Stimulated activated CD8-positive, alpha-beta memory T cell treated with anti-CD3 and anti-CD28 coated beads, Interleukin-12 subunit alpha, Interleukin-12 subunit beta, amount 100 ng/mL, for 4 hours (primary cell): ENCODE measurements around the gene ST7L.

ENCODE experiments used
- DNase-seq: peaks from one replicate; pipeline ENCODE4 v3.0.0-alpha.2; 2020; ENCODE audit warnings: low read depth

ST7L gene

DNA sequence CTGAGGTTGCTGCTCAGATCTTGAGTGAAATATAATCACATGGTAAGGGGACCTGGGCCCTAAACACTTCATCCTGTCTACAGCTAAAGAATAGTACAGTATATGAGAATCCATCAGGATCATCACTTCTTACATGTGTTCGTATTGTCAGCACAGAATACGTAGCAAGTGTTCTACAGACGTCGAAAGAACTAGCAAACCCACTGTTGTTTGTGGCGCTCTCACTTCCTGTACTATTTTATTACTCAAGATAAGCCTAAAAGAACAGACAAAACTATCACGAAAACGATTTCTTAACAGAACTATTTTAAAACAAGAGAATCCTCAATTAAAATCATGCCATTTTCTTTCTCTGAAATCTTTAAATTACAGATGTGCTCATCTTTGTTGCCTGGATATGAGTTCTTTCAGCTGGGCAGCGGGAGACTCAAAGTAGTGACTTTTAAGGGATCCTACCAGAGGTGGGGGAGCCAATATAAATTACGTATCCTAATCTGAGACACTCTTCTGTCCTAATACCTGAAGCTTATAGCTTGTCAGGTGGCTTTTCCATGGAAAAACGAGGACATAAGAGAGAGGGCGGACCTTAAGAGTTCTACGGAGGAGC, 724 bp downstream of the ST7L start:
- no peak for DNase-seq

- DNase-seq, result no peak
These were observed 4.4 kb downstream of the ST7L start for GRCh38 chr1:112614460-112615065.

- DNase-seq, result no peak
These were observed 13.2 kb downstream of the ST7L start for GRCh38 chr1:112605633-112606327.

DNA sequence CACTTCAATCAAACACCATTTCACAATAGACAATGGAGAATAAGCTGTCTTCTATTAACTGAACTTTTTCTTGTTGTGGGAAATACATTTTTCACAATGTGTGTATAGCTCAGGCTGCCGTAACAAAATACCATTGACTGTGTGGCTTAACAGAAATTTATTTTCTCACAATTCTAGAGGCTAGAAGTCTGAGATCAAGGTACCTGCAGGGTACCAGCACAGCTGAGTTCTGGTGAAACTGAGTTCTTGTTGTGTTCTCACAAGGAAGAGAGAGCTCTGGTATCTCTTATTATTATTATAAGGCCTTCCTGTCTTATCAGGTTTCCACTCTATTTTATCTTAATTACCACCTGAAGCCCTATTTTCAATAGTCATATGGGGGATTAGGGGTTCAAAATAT, 15.4 kb downstream of the ST7L start:
- no peak for DNase-seq

- no peak for DNase-seq
These were observed 15.9 kb downstream of the ST7L start for GRCh38 chr1:112603012-112603411.

DNA sequence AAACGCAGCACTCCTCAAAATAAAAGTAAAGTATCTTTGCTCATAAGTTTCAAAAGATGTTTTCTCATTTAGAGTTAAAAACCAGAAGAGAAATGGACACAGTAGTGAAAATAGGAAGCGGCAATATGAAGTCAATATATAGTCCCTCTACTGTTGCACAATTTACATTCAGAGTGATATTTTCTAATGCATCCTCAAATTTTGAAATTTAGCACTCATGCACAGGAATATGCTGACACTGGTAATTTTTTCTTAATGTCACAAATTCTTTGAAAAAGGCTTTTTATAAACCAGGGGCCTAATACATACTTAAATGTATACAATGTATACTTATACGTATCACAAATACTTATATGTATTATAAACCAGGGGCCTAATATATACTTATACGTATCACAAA, 19.5 kb downstream of the ST7L start:
- no peak for DNase-seq

- no peak for DNase-seq
These were observed 24.6 kb downstream of the ST7L start for GRCh38 chr1:112594208-112594876.

GRCh38 chr1:112589766-112590165, 29.2 kb downstream of the ST7L start:
- no peak for DNase-seq

DNA sequence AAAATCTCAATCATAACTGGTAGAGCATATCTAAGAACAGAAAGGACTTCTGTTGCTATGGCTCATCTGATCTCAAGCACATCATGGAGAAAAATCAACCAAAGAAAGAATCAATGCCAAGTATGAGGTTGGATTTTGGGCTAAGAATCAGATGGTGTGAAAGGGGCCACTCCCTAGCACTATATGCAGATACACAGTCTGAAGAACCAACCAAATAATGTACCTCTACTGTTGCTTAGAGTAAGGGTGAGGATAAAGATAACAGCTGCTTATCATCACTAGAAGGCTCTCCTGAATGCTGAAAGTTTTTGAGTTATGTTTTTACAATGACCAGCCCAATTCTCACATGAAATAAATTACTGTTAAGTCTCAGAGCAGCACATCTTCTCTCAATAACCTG, 35.6 kb downstream of the ST7L start:
- no peak for DNase-seq

GRCh38 chr1:112581586-112582192, 37.3 kb downstream of the ST7L start:
- no peak for DNase-seq

DNA sequence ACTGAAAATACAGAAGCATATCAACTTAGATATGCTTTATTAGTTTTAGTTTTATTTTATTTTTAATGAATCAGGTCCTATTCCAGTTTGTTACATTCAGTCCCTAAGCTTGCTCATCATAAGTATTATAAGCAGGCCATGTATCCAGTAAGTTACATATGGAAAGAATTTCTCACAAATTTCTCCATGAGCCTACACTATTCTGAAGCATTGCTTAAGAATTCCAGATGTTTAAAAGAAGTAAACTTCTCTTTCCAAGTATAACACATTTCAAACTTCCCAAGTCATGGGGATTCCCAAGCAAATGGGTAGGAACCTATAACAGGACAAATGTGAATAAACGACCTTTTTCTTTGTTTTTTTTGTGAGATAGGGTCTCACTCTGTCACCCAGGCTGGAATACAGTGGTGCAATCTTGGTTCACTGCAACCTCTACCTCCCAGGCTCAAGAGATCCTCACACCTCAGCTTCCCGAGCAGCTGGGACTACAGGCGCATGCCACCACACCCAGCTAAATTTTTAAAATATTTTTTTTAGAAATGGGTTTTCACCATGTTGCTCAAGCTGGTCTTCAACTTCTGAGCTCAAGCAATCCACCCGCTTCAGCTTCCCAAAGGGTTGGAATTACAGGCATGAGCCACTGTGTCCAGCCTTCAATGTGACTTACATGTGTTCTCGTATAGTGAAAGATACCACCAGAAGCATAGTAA, 39.0 kb downstream of the ST7L start:
- no peak for DNase-seq

- DNase-seq, result no peak
These were observed 42.7 kb downstream of the ST7L start for GRCh38 chr1:112576240-112576639.

GRCh38 chr1:112575154-112575804, 43.7 kb downstream of the ST7L start:
- DNase-seq, result no peak

DNA sequence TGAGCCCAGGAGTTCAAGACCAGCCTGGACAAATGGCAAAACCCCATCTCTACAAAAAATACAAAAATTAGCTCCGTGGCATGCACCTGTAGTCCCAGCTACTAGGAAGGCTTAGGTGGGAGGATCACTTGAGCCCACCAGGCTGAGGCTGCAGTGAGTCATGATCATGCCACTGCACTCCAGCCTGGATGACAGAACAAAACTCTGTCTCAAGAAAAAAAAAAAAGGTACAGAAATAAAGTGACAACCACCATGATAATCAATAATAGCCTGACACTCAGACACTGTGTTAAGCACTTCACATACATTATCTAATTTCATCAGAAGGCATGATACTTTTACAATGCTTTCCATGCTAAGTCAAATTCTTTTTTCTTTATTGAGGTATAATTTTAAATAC, 53.1 kb downstream of the ST7L start:
- no peak for DNase-seq

- no peak for DNase-seq
These were observed 54.9 kb downstream of the ST7L start for GRCh38 chr1:112564081-112564480.

DNA sequence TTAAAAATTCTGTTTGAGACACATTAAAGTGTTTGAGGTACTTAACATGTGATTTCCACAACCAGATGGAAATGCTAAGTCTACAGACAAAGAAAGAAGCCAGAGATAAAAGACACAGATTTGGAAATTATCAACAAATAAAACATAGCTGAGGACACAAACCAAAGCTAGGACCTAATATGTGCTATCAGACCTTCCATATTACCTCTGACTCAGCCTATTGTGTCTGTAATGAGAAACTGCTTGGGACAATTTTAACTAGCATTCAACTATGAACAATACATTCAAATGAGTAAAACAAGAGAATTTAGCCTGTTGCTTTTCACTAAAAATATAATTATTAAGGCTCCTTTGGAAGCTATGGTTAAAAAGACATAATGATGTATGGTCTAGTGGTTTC, 55.6 kb downstream of the ST7L start:
- no peak for DNase-seq

GRCh38 chr1:112558634-112559033, 60.3 kb downstream of the ST7L start:
- no peak for DNase-seq

DNA sequence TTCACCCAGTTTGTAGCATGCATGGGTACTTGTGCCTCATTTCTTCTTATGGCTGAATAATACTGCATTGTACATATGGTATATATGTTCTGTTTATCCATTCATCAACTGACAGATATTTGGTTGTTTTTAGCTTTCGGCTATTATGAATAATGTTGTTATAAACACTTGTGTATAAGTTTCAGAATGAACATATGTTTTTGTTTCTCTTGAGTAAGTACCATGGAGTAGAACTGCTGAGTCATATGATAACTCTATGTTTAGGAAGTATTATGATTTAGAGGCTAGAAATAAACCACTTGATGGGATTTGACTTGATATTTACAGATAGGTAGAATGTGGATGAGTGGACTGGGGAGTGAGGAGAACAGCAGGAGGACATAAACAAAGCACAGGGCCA, 61.6 kb downstream of the ST7L start:
- no peak for DNase-seq

GRCh38 chr1:112554411-112554810, 64.5 kb downstream of the ST7L start:
- DNase-seq, result no peak

GRCh38 chr1:112549590-112549989, 69.4 kb downstream of the ST7L start:
- no peak for DNase-seq

DNA sequence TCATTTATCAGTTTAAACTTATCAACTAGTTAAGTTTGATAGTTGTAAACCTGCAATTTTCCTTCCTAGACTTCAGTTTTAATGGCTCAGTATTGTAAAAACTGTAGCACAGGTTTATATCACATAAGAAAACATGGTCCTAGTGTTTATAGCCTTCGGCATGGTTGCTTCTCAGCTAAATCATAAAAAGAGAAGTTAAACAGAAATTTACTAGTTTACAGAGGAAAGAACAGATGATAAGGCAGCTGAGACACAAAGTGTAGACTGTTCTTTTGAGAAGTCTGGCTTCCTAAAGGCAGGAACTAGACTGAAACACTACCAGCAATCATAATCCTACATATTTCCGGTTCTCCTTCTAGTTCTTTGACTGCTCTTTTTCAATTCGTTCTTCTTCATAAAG, 70.4 kb downstream of the ST7L start:
- no peak for DNase-seq

DNA sequence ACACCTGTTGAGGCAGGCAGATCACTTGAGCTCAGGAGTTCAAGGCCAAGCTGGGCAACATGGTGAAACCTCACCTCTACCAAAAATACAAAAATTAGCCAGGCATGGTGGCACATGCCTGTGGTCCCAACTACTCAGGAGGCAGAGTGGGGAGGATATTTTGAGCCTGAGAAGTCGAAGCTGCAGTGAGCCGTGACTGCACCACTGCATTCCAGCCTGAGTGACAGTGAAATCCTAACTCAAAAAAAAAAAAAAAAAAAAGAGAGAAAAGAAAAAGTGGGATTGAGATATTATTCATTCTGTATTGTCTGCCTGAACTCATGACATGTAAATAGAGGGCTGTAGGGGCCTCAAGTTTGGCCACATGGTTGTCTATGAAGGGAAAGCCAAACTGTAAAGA, 72.9 kb downstream of the ST7L start:
- DNase-seq, result no peak
